MCF 10A (cell line): ENCODE measurements around the gene KCNG2. TPM values are rescaled to one million over a fixed set of nuclear protein-coding genes. Genes with fewer than 3 reads are reported as not detected.

ENCODE experiments used
- BruUV-seq: library from RNA; stranded (reverse); fragments of 400-500 nt; replicated peaks from 2 replicates; lab custom pipeline; 2021; lab: Mats Ljungman, UMichigan
- CTCF ChIA-PET: fragments of 300-600 bp; sonication (Branson Sonifier 250); formaldehyde crosslinking; extraction: SDS; loops from one replicate; lab custom pipeline; 2021; ENCODE audit warnings: antibody characterized with exemption, inconsistent platforms; lab: Yijun Ruan, JAX
- POLR2A ChIA-PET: fragments of 300-600, 350-650 bp; sonication (Branson Sonifier 250); formaldehyde crosslinking; extraction: SDS; loops from one replicate; lab custom pipeline; 2020; ENCODE audit warnings: antibody characterized with exemption, inconsistent platforms; lab: Yijun Ruan, JAX
- DNase-seq: peaks from one replicate; pipeline ENCODE4 v3.0.0-alpha.2; 2018; ENCODE audit not compliant: unreplicated experiment
- H3K27ac Mint-ChIP-seq: one replicate; pipeline ENCODE4 v1.8.0; 2022; ENCODE audit warnings: mild to moderate bottlenecking, low read depth, mixed read lengths; ENCODE audit not compliant: unreplicated experiment
- H3K27me3 Mint-ChIP-seq: one replicate; pipeline ENCODE4 v1.8.0; 2022; ENCODE audit warnings: mixed read lengths; ENCODE audit not compliant: insufficient read depth, unreplicated experiment
- H3K36me3 Mint-ChIP-seq: one replicate; pipeline ENCODE4 v1.8.0; 2022; ENCODE audit warnings: mild to moderate bottlenecking, moderate library complexity, mixed read lengths; ENCODE audit not compliant: insufficient read depth, unreplicated experiment
- H3K4me1 Mint-ChIP-seq: one replicate; pipeline ENCODE4 v1.8.0; 2022; ENCODE audit warnings: mixed read lengths; ENCODE audit not compliant: insufficient read depth, unreplicated experiment
- H3K4me3 Mint-ChIP-seq: one replicate; pipeline ENCODE4 v1.8.0; 2022; ENCODE audit warnings: mild to moderate bottlenecking, moderate library complexity, mixed read lengths; ENCODE audit not compliant: unreplicated experiment
- H3K9me3 Mint-ChIP-seq: one replicate; pipeline ENCODE4 v1.8.0; 2022; ENCODE audit warnings: mixed read lengths; ENCODE audit not compliant: unreplicated experiment
- intact Hi-C: fragments of 100-400 bp; cut with micrococcal nuclease; formaldehyde crosslinking; loops from 2 replicates; pipeline ENCODE4 v1.14.1; 2022
- total RNA-seq: library from RNA; stranded (reverse); gene quantifications from 2 replicates; pipeline ENCODE4 v1.2.3, GENCODE V29; 2022
- TF ChIP-seq, protein P1 (sequence below): fragments of 200-600 bp; IDR thresholded peaks from one replicate; pipeline ENCODE4 v1.8.0; 2022; ENCODE audit warnings: antibody characterized with exemption, mild to moderate bottlenecking; ENCODE audit not compliant: unreplicated experiment

Gene KCNG2
- total RNA-seq, 1 experiment from 2014 or later: not detected

GRCh38 chr18:79841936-79842335, 44.2 kb downstream of the KCNG2 start:
- POLR2A ChIA-PET: no interaction called here
- BruUV-seq: no TSS peak
- CTCF ChIA-PET: no interaction called here

GRCh38 chr18:79844999-79845563, 47.3 kb downstream of the KCNG2 start:
- ChIA-PET CTCF (interaction anchor here (0.6 kb wide), 1 partner anchor 84 kb away, joined by 3 read pairs; no protein-coding TSS in a partner anchor), POLR2A (no interaction called here)
- peaks cover 15% of the 10 kb centered on the region for H3K9me3 Mint-ChIP-seq
- H3K27me3 Mint-ChIP-seq: peaks cover 15% of the 10 kb centered on the region
- no peaks in the 10 kb centered on the region for H3K4me1 Mint-ChIP-seq
- TF ChIP-seq, protein P1, sequence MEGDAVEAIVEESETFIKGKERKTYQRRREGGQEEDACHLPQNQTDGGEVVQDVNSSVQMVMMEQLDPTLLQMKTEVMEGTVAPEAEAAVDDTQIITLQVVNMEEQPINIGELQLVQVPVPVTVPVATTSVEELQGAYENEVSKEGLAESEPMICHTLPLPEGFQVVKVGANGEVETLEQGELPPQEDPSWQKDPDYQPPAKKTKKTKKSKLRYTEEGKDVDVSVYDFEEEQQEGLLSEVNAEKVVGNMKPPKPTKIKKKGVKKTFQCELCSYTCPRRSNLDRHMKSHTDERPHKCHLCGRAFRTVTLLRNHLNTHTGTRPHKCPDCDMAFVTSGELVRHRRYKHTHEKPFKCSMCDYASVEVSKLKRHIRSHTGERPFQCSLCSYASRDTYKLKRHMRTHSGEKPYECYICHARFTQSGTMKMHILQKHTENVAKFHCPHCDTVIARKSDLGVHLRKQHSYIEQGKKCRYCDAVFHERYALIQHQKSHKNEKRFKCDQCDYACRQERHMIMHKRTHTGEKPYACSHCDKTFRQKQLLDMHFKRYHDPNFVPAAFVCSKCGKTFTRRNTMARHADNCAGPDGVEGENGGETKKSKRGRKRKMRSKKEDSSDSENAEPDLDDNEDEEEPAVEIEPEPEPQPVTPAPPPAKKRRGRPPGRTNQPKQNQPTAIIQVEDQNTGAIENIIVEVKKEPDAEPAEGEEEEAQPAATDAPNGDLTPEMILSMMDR: no peak
- H3K27ac Mint-ChIP-seq: no peak overlapping the region
- intact Hi-C loops: no loop called here
- no peak for DNase-seq
- H3K4me3 Mint-ChIP-seq: no peak overlapping the region
- BruUV-seq: no TSS peak
- no peaks in the 10 kb centered on the region for H3K36me3 Mint-ChIP-seq

More at GRCh38 chr18:79841936-79842335, 44.2 kb downstream of the KCNG2 start:
- Mint-ChIP-seq H3K4me1 (no peaks in the 10 kb centered on the region), H3K27me3 (peaks cover 15% of the 10 kb centered on the region), H3K36me3 (no peaks in the 10 kb centered on the region), H3K4me3 (no peak overlapping the region), H3K9me3 (peaks cover 15% of the 10 kb centered on the region), H3K27ac (no peak overlapping the region)
- TF ChIP-seq, protein P1: no peak
- intact Hi-C loops: no loop called here
- no peak for DNase-seq

DNA sequence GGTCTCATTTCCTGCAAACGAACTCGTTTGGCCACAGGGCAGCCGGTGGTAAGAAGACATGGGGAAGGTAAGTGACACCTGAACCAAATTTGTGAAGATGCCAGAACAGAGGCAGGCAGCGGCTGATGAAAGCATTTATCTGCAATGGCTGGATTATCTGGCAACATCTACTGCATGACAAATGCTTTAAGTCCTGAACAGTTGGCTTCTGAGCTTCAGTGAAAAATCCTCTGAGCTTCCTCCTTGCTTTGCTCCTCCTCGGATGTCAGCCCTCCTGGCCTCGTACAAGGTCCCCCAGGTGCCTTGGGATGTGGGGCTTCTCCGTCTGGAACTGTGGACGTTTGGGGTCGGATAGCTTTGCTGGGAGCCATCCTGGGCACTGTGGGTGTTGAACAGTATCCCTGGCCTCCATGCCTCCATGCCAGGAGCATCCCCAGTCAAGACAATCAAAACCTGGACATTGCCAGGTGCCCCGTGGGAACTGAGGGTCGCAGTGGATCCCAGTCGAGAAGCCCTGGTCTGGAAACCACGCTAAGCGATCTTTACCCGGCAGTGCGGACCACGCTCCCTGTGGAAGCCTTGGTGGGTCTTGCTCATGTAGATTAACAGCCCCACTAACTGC, 49.3 kb downstream of the KCNG2 start:
- ChIA-PET POLR2A (no interaction called here), CTCF (interaction anchor here (1.7 kb wide), 1 partner anchor 10 kb away, joined by 6 read pairs; no protein-coding TSS in a partner anchor)
- H3K9me3 Mint-ChIP-seq: peaks cover 15% of the 10 kb centered on the region
- H3K36me3 Mint-ChIP-seq: no peaks in the 10 kb centered on the region
- no peaks in the 10 kb centered on the region for H3K4me1 Mint-ChIP-seq
- H3K4me3 Mint-ChIP-seq: no peak overlapping the region
- no peak for DNase-seq
- no peak overlapping the region for H3K27ac Mint-ChIP-seq
- BruUV-seq: no TSS peak
- intact Hi-C loops: no loop called here
- TF ChIP-seq, protein P1: no peak
- peaks cover 15% of the 10 kb centered on the region for H3K27me3 Mint-ChIP-seq

DNA sequence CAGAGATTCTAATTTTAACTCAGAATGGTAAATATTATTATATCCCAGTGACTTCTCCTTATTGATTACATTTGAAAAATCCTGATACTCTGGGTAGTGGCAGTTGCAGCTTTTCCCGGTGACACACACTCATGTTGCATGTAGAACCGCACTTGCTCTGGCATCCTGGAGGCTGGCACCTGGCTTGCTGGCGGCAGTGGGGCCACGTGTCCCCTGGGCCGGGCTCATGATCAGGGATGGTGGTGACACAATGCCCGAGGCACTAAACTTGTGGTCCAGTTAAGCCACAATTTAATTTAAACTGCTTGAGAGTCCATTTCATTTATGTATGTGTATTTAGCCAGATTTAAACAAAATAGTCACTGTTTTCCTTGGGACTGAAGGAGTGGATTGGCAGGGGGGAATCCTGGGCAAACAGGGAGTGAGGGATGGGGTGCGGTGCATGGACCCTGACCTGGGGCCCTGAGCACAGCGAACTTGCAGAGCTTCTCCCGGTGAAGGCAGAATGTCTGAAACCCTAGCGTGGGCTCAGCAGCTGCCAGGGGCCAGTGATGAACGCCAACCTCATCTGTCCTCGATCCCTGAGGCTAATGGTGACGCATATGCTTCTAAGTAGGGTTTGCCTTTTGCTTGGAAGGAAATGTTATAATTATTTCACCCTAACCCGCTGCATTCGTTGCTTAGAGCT, 50.0 kb downstream of the KCNG2 start:
- no peak overlapping the region for H3K4me3 Mint-ChIP-seq
- peaks cover 14% of the 10 kb centered on the region for H3K27me3 Mint-ChIP-seq
- TF ChIP-seq, protein P1: no peak
- no TSS peak for BruUV-seq
- intact Hi-C loops: no loop called here
- H3K9me3 Mint-ChIP-seq: peaks cover 10% of the 10 kb centered on the region
- H3K4me1 Mint-ChIP-seq: no peaks in the 10 kb centered on the region
- no peak for DNase-seq
- no peaks in the 10 kb centered on the region for H3K36me3 Mint-ChIP-seq
- H3K27ac Mint-ChIP-seq: no peak overlapping the region
- POLR2A ChIA-PET: no interaction called here
- CTCF ChIA-PET: interaction anchor here (1.7 kb wide), 1 partner anchor 9 kb away, joined by 6 read pairs; no protein-coding TSS in a partner anchor
